HepG2 (cell line): Measurements from ENCODE around the gene MTA1. TPM values are rescaled to one million over a fixed set of nuclear protein-coding genes. Genes with fewer than 3 reads are reported as not detected.
A peak's percentile ranks its signal among the peaks of the same experiment; 100 is the strongest.

Experiments used
- ATF4 ChIP-seq, 2 experiments: fragments of 450-650 bp in 1 of 2; sonication (generic) in 1 of 2; formaldehyde crosslinking; IDR thresholded peaks; 2 replicates each; pipeline versions ENCODE4 v1.5.0 to v1.8.0; 2020 to 2022; ENCODE audit warnings: mild to moderate bottlenecking in 1 of 2, missing genetic modification reagents in 1 of 2
- ATF5 ChIP-seq: sonication (generic); formaldehyde crosslinking; IDR thresholded peaks from 2 replicates; pipeline ENCODE4 v1.4.0; 2020; ENCODE audit warnings: mild to moderate bottlenecking, low read depth, missing genetic modification reagents
- BRCA1 ChIP-seq: sonication (generic); formaldehyde crosslinking; IDR thresholded peaks from 2 replicates; pipeline ENCODE4 v1.4.0; 2020; ENCODE audit warnings: missing genetic modification reagents
- HOXA3 ChIP-seq: sonication (generic); formaldehyde crosslinking; IDR thresholded peaks from 2 replicates; pipeline ENCODE4 v1.5.0; 2020; ENCODE audit warnings: missing genetic modification reagents
- MXD3 ChIP-seq: IDR thresholded peaks from 2 replicates; pipeline ENCODE4 v1.6.1; 2016; ENCODE audit warnings: mild to moderate bottlenecking, missing biosample characterization, missing genetic modification reagents
- RCOR2 ChIP-seq: IDR thresholded peaks from 2 replicates; pipeline ENCODE4 v1.6.1; 2016; ENCODE audit warnings: missing biosample characterization, missing genetic modification reagents
- TFDP2 ChIP-seq: sonication (generic); formaldehyde crosslinking; IDR thresholded peaks from 2 replicates; pipeline ENCODE4 v1.4.0; 2020; ENCODE audit warnings: missing genetic modification reagents
- ZBTB8A ChIP-seq: sonication (generic); formaldehyde crosslinking; IDR thresholded peaks from 2 replicates; pipeline ENCODE4 v1.4.0; 2020; ENCODE audit warnings: mild to moderate bottlenecking, low read depth, missing genetic modification reagents, borderline replicate concordance
- ZNF124 ChIP-seq: sonication (generic); formaldehyde crosslinking; IDR thresholded peaks from 2 replicates; pipeline ENCODE4 v1.4.0; 2020; ENCODE audit warnings: missing genetic modification reagents
- ZNF207 ChIP-seq: fragments of 450-650 bp; IDR thresholded peaks from 2 replicates; pipeline ENCODE4 v1.6.1; 2016; ENCODE audit warnings: antibody characterized with exemption, borderline replicate concordance
- ZNF446 ChIP-seq: sonication (generic); formaldehyde crosslinking; IDR thresholded peaks from 2 replicates; pipeline ENCODE4 v1.5.0; 2020; ENCODE audit warnings: mild to moderate bottlenecking, missing genetic modification reagents
- ZNF577 ChIP-seq: sonication (generic); formaldehyde crosslinking; IDR thresholded peaks from 2 replicates; pipeline ENCODE4 v1.4.0; 2020; ENCODE audit warnings: mild to moderate bottlenecking, low read depth, missing genetic modification reagents, borderline replicate concordance
- ZNF776 ChIP-seq: sonication (generic); formaldehyde crosslinking; IDR thresholded peaks from 2 replicates; pipeline ENCODE4 v1.4.0; 2020; ENCODE audit warnings: mild to moderate bottlenecking, missing genetic modification reagents
- polyA plus RNA-seq, 8 experiments: library from polyadenylated mRNA; depleted of rRNA in 3 of 8; stranded (reverse) in 7 of 8; unstranded in 1 of 8; fragments of >200 nt; fragmentation: Illumina TruSeq in 4 of 8; extraction: Trizol in 4 of 8; gene quantifications; 2 replicates each; pipeline versions ENCODE4 v1.2.1 to v1.2.3, GENCODE V29; 2011 to 2016; ENCODE audit warnings: low read depth in 4 of 8, missing spikeins in 1 of 8, mixed read lengths in 1 of 8; ENCODE audit not compliant: insufficient read depth in 1 of 8
- total RNA-seq, 5 experiments: library from RNA; depleted of rRNA; stranded (reverse); fragments of >200 nt; fragmentation: Illumina TruSeq; extraction: Trizol; gene quantifications; 2 replicates each; pipeline ENCODE4 v1.2.3, GENCODE V29; 2016; ENCODE audit warnings: low read depth in 1 of 5
- TF ChIP-seq, protein P1 (sequence below): sonication (generic); formaldehyde crosslinking; IDR thresholded peaks from 2 replicates; pipeline ENCODE4 v1.4.0; 2020; ENCODE audit warnings: missing genetic modification reagents
- TF ChIP-seq, protein P2 (sequence below): IDR thresholded peaks from 2 replicates; pipeline ENCODE4 v1.4.0; 2020; ENCODE audit warnings: mild to moderate bottlenecking, missing genetic modification reagents

Gene MTA1
- total and polyA plus RNA-seq, 2 of the 13 experiments (the other 11 are each of a cell fraction or from before 2014, with no cell fraction given): 35.2 to 85.8 TPM

GRCh38 chr14:105419195-105420091, at the start of gene MTA1 (continued):
- TF ChIP-seq, protein P1, sequence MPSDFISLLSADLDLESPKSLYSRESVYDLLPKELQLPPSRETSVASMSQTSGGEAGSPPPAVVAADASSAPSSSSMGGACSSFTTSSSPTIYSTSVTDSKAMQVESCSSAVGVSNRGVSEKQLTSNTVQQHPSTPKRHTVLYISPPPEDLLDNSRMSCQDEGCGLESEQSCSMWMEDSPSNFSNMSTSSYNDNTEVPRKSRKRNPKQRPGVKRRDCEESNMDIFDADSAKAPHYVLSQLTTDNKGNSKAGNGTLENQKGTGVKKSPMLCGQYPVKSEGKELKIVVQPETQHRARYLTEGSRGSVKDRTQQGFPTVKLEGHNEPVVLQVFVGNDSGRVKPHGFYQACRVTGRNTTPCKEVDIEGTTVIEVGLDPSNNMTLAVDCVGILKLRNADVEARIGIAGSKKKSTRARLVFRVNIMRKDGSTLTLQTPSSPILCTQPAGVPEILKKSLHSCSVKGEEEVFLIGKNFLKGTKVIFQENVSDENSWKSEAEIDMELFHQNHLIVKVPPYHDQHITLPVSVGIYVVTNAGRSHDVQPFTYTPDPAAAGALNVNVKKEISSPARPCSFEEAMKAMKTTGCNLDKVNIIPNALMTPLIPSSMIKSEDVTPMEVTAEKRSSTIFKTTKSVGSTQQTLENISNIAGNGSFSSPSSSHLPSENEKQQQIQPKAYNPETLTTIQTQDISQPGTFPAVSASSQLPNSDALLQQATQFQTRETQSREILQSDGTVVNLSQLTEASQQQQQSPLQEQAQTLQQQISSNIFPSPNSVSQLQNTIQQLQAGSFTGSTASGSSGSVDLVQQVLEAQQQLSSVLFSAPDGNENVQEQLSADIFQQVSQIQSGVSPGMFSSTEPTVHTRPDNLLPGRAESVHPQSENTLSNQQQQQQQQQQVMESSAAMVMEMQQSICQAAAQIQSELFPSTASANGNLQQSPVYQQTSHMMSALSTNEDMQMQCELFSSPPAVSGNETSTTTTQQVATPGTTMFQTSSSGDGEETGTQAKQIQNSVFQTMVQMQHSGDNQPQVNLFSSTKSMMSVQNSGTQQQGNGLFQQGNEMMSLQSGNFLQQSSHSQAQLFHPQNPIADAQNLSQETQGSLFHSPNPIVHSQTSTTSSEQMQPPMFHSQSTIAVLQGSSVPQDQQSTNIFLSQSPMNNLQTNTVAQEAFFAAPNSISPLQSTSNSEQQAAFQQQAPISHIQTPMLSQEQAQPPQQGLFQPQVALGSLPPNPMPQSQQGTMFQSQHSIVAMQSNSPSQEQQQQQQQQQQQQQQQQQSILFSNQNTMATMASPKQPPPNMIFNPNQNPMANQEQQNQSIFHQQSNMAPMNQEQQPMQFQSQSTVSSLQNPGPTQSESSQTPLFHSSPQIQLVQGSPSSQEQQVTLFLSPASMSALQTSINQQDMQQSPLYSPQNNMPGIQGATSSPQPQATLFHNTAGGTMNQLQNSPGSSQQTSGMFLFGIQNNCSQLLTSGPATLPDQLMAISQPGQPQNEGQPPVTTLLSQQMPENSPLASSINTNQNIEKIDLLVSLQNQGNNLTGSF (CRISPR knock-in tag): 0 out of 2 replicates have a peak, but pooled peaks have one; percentile 45
- TF ChIP-seq ZNF446 (CRISPR knock-in tag): 0 out of 2 replicates have a peak, but pooled peaks have one; percentile 43
- no peak for TF ChIP-seq ATF5 (CRISPR knock-in tag)
- TF ChIP-seq TFDP2: peak; percentile 63; the same call in 1 of the 2 replicates
- TF ChIP-seq ZNF124: peak; percentile 66; the same call in 1 of the 2 replicates
- TF ChIP-seq ZBTB8A (CRISPR knock-in tag): no peak
- no peak for TF ChIP-seq ZNF207
- TF ChIP-seq MXD3 (CRISPR knock-in tag): peak; percentile 92; the same call in 1 of the 2 replicates
- TF ChIP-seq, protein P2, sequence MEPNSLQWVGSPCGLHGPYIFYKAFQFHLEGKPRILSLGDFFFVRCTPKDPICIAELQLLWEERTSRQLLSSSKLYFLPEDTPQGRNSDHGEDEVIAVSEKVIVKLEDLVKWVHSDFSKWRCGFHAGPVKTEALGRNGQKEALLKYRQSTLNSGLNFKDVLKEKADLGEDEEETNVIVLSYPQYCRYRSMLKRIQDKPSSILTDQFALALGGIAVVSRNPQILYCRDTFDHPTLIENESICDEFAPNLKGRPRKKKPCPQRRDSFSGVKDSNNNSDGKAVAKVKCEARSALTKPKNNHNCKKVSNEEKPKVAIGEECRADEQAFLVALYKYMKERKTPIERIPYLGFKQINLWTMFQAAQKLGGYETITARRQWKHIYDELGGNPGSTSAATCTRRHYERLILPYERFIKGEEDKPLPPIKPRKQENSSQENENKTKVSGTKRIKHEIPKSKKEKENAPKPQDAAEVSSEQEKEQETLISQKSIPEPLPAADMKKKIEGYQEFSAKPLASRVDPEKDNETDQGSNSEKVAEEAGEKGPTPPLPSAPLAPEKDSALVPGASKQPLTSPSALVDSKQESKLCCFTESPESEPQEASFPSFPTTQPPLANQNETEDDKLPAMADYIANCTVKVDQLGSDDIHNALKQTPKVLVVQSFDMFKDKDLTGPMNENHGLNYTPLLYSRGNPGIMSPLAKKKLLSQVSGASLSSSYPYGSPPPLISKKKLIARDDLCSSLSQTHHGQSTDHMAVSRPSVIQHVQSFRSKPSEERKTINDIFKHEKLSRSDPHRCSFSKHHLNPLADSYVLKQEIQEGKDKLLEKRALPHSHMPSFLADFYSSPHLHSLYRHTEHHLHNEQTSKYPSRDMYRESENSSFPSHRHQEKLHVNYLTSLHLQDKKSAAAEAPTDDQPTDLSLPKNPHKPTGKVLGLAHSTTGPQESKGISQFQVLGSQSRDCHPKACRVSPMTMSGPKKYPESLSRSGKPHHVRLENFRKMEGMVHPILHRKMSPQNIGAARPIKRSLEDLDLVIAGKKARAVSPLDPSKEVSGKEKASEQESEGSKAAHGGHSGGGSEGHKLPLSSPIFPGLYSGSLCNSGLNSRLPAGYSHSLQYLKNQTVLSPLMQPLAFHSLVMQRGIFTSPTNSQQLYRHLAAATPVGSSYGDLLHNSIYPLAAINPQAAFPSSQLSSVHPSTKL: peak; percentile 28; the same call in 1 of the 2 replicates
- no peak for TF ChIP-seq ZNF577 (CRISPR knock-in tag)
- TF ChIP-seq HOXA3 (CRISPR knock-in tag): peak; percentile 68
- no peak; the same call in none of the 2 replicates for TF ChIP-seq ZNF776 (CRISPR knock-in tag)
- TF ChIP-seq ATF4 (CRISPR knock-in tag; IDR thresholded peaks at IDR 0.05): no peak
- TF ChIP-seq RCOR2: no peak
- 0 out of 2 replicates have a peak, but pooled peaks have one; percentile 24 for TF ChIP-seq BRCA1 (CRISPR knock-in tag)
